Lower leg skin (tissue), 3 donors: Measurements from ENCODE around the gene GPATCH4.

Source experiments
- POLR2A ChIP-seq, 2 donors: fragments of 450-650 bp; IDR thresholded peaks; one replicate each; pipeline ENCODE4 v1.6.1; 2016 to 2017; ENCODE audit warnings: antibody characterized with exemption in 2 of 2, mild to moderate bottlenecking in 1 of 2, moderate library complexity in 1 of 2
- TF ChIP-seq, protein P1 (sequence below), 3 donors: fragments of 450-650 bp; IDR thresholded peaks; one replicate each; pipeline ENCODE4 v1.5.1; 2016; ENCODE audit warnings: antibody characterized with exemption in 3 of 3, mild to moderate bottlenecking in 3 of 3, moderate library complexity in 2 of 3

DNA sequence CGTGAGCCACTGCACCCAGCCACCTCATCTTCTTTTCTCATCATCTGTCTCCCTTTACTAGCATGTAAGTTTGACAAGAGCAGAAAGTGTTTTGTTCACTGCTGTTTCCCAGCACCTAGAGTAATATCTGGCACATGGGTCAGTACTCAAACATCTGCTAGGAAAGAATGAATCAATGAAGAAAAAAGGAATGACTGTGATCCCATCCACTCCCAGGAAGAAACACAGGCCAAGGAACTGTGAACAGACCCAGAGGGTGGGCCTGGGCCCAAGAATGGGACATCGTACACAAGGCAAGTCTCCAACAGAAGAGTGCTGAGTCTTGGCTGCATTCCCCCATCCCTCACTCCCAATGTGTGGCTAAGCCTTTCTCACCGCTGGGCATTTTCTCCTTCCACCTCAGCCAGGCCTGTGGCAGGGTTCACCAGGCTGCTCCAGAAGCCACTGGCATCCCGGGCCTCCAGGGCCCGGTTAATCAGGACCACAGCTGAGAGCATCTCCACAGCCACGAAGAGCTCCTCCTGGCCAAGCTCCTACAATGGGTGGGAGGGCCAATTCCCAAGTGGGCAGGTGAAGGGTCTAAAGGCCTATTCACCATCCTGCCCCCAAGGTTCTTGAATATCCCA lies 47.3 kb downstream of the GPATCH4 start:
- TF ChIP-seq, protein P1, sequence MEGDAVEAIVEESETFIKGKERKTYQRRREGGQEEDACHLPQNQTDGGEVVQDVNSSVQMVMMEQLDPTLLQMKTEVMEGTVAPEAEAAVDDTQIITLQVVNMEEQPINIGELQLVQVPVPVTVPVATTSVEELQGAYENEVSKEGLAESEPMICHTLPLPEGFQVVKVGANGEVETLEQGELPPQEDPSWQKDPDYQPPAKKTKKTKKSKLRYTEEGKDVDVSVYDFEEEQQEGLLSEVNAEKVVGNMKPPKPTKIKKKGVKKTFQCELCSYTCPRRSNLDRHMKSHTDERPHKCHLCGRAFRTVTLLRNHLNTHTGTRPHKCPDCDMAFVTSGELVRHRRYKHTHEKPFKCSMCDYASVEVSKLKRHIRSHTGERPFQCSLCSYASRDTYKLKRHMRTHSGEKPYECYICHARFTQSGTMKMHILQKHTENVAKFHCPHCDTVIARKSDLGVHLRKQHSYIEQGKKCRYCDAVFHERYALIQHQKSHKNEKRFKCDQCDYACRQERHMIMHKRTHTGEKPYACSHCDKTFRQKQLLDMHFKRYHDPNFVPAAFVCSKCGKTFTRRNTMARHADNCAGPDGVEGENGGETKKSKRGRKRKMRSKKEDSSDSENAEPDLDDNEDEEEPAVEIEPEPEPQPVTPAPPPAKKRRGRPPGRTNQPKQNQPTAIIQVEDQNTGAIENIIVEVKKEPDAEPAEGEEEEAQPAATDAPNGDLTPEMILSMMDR (IDR thresholded peaks at IDR 0.05), result no peak
- TF ChIP-seq POLR2A (IDR thresholded peaks at IDR 0.05), result no peak
